Tibial nerve (tissue), 4 donors: ENCODE data around the gene FBXW12. TPM values are rescaled to one million over a fixed set of nuclear protein-coding genes. Genes with fewer than 3 reads are reported as not detected.

Experiments
- DNase-seq, 2 donors: peaks; one replicate each; pipeline ENCODE4 v3.0.0-alpha.2; 2019; ENCODE audit warnings: low spot score in 2 of 2
- H3K27ac ChIP-seq, 4 donors: fragments of 200-600 bp; sonication (generic) in 3 of 4; one replicate each; pipeline ENCODE4 v1.5.1; 2017 to 2019; ENCODE audit warnings: mild to moderate bottlenecking in 1 of 4
- H3K27me3 ChIP-seq, 2 donors: fragments of 200-600 bp; sonication (generic) in 1 of 2; one replicate each; pipeline versions ENCODE4 v1.5.1 to v1.6.0; 2017 to 2019
- H3K36me3 ChIP-seq, 3 donors: fragments of 200-600 bp; sonication (generic); one replicate each; pipeline ENCODE4 v1.5.1; 2018 to 2019
- H3K4me1 ChIP-seq, 4 donors: fragments of 200-600 bp; sonication (generic) in 3 of 4; one replicate each; pipeline ENCODE4 v1.5.1; 2017 to 2019
- H3K4me3 ChIP-seq, 4 donors: fragments of 200-600 bp; sonication (generic) in 3 of 4; one replicate each; pipeline ENCODE4 v1.5.1; 2017 to 2019; ENCODE audit warnings: mild to moderate bottlenecking in 1 of 4, moderate library complexity in 1 of 4
- H3K9me3 ChIP-seq, 4 donors: fragments of 200-600 bp; sonication (generic) in 3 of 4; one replicate each; pipeline ENCODE4 v1.5.1; 2017 to 2019
- EP300 ChIP-seq, 2 donors: sonication (generic); formaldehyde crosslinking; IDR thresholded peaks; one replicate each; pipeline ENCODE4 v1.6.1; 2017; ENCODE audit warnings: antibody characterized with exemption in 2 of 2, mild to moderate bottlenecking in 1 of 2
- POLR2A ChIP-seq, 2 donors: fragments of 450-650 bp; IDR thresholded peaks; one replicate each; pipeline ENCODE4 v1.6.1; 2017; ENCODE audit warnings: antibody characterized with exemption in 2 of 2, mild to moderate bottlenecking in 2 of 2, moderate library complexity in 2 of 2
- WGBS, 2 donors: methylation state at CpG; one replicate each; pipeline ENCODE4 v1.1.5; 2018; 5-methylcytosine and 5-hydroxymethylcytosine counted together
- total RNA-seq, 4 donors: library from RNA; depleted of rRNA; stranded (reverse); fragments of >200 nt; gene quantifications; one replicate each; pipeline ENCODE4 v1.1.0, GENCODE V29; 2016
- TF ChIP-seq, protein P1 (sequence below), 5 experiments: fragments of 200-600 bp in 3 of 5; fragments of 450-650 bp in 2 of 5; sonication (generic) in 3 of 5; IDR thresholded peaks; one replicate each; pipeline ENCODE4 v1.5.1; 2016 to 2019; ENCODE audit warnings: antibody characterized with exemption in 5 of 5, mild to moderate bottlenecking in 3 of 5, moderate library complexity in 2 of 5

FBXW12 gene
- total RNA-seq, 4 donors from 2014 or later = not detected

DNA sequence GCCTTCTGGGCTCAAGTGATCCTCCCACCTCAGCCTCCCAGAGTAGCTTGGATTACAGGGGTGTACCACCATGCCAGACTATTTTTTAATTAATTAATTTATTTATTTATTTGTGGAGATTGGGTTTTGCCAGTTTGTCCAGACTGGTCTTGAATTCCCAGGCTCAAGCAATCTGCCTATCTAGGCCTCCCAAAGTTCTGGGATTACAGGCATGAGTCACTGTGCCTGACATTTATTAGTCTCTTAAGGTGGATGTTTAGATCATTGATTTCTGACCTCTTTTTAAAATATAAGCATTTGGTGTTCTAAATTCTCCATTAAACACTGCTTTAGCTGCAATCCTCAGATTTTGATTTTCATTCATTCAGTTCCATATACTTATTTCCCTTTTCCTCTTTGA is 15.6 kb downstream of the FBXW12 start:
- H3K9me3 ChIP-seq = peaks cover 0 to 10% (median 0%) of the 10 kb centered on the region in 4 donors
- H3K4me3 ChIP-seq = no peak overlapping the region
- TF ChIP-seq, protein P1, sequence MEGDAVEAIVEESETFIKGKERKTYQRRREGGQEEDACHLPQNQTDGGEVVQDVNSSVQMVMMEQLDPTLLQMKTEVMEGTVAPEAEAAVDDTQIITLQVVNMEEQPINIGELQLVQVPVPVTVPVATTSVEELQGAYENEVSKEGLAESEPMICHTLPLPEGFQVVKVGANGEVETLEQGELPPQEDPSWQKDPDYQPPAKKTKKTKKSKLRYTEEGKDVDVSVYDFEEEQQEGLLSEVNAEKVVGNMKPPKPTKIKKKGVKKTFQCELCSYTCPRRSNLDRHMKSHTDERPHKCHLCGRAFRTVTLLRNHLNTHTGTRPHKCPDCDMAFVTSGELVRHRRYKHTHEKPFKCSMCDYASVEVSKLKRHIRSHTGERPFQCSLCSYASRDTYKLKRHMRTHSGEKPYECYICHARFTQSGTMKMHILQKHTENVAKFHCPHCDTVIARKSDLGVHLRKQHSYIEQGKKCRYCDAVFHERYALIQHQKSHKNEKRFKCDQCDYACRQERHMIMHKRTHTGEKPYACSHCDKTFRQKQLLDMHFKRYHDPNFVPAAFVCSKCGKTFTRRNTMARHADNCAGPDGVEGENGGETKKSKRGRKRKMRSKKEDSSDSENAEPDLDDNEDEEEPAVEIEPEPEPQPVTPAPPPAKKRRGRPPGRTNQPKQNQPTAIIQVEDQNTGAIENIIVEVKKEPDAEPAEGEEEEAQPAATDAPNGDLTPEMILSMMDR (IDR thresholded peaks at IDR 0.05) = no peak
- no peak for TF ChIP-seq EP300 (IDR thresholded peaks at IDR 0.05)
- no peak for TF ChIP-seq POLR2A (IDR thresholded peaks at IDR 0.05)
- no peak overlapping the region for H3K27ac ChIP-seq
- H3K4me1 ChIP-seq = no peaks in the 10 kb centered on the region
- DNase-seq = no peak
- no peaks in the 10 kb centered on the region for H3K27me3 ChIP-seq
- no peaks in the 10 kb centered on the region for H3K36me3 ChIP-seq

DNA sequence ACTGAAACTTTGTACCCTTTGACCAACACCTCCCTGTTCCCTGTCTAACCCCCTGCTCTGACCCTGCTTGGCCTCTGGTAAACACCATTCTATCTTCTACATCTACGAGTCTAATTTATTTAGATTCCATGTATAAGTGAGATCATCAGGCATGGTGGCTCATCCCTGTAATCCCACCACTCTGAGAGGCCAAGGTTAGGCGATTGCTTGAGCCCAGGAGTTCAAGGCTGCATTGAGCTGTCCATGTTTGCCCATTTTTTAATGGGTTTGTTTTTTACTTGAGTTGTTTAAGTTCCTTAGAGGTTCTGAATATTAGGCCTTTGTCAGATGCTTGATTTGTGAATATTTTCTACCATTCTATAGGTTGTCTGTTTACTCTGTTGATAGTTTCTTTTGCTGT is 16.9 kb downstream of the FBXW12 start:
- Histone ChIP-seq H3K4me3 (no peak overlapping the region), H3K27ac (no peak overlapping the region), H3K27me3 (no peaks in the 10 kb centered on the region), H3K4me1 (no peaks in the 10 kb centered on the region), H3K36me3 (no peaks in the 10 kb centered on the region), H3K9me3 (peaks cover 0 to 10% (median 0%) of the 10 kb centered on the region in 4 donors)
- WGBS, 2 donors = 71 to 73% methylated on average over 2 of the region's 2 CpGs
- DNase-seq = no peak
- TF ChIP-seq, protein P1 (IDR thresholded peaks at IDR 0.05) = no peak
- TF ChIP-seq EP300 (IDR thresholded peaks at IDR 0.05) = no peak
- TF ChIP-seq POLR2A (IDR thresholded peaks at IDR 0.05) = no peak

DNA sequence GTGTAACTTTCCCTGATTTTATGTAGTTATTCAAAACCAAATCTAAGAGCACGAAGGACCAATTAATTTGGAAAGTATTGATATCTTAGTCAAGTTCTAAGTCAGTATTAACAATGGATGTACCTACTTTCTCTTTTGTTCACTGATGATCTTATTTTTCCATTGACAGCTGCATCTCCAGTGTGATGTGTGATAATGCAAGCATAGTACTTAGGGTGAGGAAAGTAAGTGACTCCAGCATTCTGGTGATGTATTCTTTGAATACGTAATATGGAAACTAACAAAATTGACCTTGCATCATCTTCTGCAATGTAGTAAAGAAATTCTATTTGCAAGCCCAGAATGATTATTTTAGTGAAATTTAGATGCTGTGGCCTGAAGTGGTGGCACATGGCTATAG is 22.4 kb downstream of the FBXW12 start:
- DNase-seq = no peak
- WGBS, 2 donors = 84 to 92% methylated on average over 2 of the region's 2 CpGs
- TF ChIP-seq, protein P1 (IDR thresholded peaks at IDR 0.05) = no peak
- TF ChIP-seq EP300 (IDR thresholded peaks at IDR 0.05) = no peak
- TF ChIP-seq POLR2A (IDR thresholded peaks at IDR 0.05) = no peak

DNA sequence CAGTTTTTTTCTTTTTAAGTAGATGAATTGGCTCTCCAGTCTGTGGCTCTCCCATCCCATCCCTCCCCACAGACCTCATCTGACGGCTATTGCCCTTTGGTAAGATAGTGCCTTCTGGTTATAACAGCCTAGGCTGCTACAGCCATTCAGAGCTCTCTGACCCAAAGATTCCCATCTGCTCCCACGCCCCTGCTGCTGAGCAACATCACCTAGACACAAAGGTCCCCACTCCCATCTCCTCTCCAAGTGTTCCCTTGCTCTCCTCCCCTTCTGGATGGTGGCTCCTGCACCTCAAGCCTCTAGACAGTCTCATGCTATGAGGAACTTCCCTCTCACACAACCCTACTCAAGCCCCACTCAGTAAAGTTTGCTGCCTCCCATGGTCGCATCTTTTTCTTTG is 23.7 kb downstream of the FBXW12 start:
- TF ChIP-seq, protein P1 (IDR thresholded peaks at IDR 0.05) = no peak
- TF ChIP-seq POLR2A (IDR thresholded peaks at IDR 0.05) (no peak), EP300 (IDR thresholded peaks at IDR 0.05) (no peak)
- H3K27me3 ChIP-seq = no peaks in the 10 kb centered on the region
- no peak for DNase-seq

More for the DNA sequence above, 22.4 kb downstream of the FBXW12 start:
- no peaks in the 10 kb centered on the region for H3K9me3 ChIP-seq
- H3K4me1 ChIP-seq = no peaks in the 10 kb centered on the region
- no peaks in the 10 kb centered on the region for H3K36me3 ChIP-seq
- H3K4me3 ChIP-seq = no peak overlapping the region
- no peaks in the 10 kb centered on the region for H3K27me3 ChIP-seq
- H3K27ac ChIP-seq = no peak overlapping the region

DNA sequence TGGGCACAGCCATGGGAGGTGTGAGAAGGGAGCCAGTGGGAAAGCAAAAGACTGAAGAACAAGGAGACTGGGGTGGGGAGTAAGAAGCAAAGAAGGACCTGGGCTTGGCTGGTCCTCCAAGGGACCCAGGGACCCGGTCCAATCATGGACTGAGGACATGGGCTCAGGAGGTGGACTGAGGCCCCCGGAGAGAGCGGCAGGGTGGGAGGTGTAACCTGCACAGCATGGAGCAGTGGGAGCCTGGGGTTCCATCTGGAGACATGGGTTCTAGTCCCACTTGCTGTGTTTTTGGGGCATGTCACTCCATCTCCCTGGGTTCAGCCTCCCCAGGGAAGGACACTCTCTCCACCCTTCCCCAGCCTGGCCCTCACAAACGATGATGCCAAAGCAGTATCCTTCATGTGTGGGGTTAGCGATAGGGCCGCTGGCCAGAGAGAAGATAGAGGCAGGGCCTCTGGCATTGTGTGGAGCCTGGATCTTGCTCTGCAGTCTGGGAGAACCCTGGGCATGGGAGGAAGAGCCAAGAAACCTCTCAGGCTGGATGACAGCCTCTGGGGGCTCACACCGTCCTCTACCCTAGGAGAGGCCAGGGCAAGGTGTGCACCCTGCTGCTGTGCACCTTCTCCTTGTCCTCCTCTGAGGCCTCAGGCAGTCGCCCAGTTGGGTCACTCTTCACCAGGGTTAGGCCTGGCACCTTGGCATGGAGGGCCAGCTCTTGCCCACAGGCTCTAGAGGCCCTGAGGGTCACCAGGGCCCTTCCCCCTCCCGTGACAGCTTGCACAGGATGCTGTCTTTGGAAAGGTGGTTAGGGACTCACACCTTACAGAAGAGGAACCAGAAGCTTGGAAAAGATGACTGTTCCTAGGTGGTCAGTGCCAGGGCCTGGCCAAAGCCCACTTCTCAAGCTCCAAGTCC is 26.0 kb downstream of the FBXW12 start:
- H3K9me3 ChIP-seq = no peaks in the 10 kb centered on the region
- H3K36me3 ChIP-seq = peaks cover 0 to 4% (median 0%) of the 10 kb centered on the region in 3 donors
- 59 to 60% methylated on average over 7 of the region's 9 CpGs for WGBS, 2 donors
- DNase-seq = no peak
- H3K27ac ChIP-seq = no peak overlapping the region
- H3K27me3 ChIP-seq = no peaks in the 10 kb centered on the region
- peaks cover 0 to 21% (median 10%) of the 10 kb centered on the region in 4 donors for H3K4me1 ChIP-seq
- no peak overlapping the region for H3K4me3 ChIP-seq
- TF ChIP-seq, protein P1 (IDR thresholded peaks at IDR 0.05) = no peak
- TF ChIP-seq POLR2A (IDR thresholded peaks at IDR 0.05) (no peak), EP300 (IDR thresholded peaks at IDR 0.05) (no peak)

More for the DNA sequence above, 23.7 kb downstream of the FBXW12 start:
- Histone ChIP-seq H3K4me3 (no peak overlapping the region), H3K9me3 (no peaks in the 10 kb centered on the region), H3K36me3 (no peaks in the 10 kb centered on the region), H3K27ac (no peak overlapping the region), H3K4me1 (no peaks in the 10 kb centered on the region)
- 60 to 67% methylated on average over 3 of the region's 3 CpGs for WGBS, 2 donors
